CD4-positive, alpha-beta T cell treated with Interleukin-17A for 4 hours (primary cell): ENCODE results near the gene LAIR1.

ENCODE experiments used
- DNase-seq: peaks from one replicate; pipeline ENCODE4 v3.0.0-alpha.2; 2020; ENCODE audit warnings: mixed read lengths

LAIR1 gene

GRCh38 chr19:54312436-54313377 is 52.0 kb downstream of the LAIR1 start, which contains the start of gene LILRA5:
Gene LILRA5, minus strand, starts transcription at chr19:54313166. Its CDS starts 147 bp downstream, at chr19:54313019.
- no peak for DNase-seq

GRCh38 chr19:54312011-54312410 is 52.7 kb downstream of the LAIR1 start:
- no peak for DNase-seq

DNA sequence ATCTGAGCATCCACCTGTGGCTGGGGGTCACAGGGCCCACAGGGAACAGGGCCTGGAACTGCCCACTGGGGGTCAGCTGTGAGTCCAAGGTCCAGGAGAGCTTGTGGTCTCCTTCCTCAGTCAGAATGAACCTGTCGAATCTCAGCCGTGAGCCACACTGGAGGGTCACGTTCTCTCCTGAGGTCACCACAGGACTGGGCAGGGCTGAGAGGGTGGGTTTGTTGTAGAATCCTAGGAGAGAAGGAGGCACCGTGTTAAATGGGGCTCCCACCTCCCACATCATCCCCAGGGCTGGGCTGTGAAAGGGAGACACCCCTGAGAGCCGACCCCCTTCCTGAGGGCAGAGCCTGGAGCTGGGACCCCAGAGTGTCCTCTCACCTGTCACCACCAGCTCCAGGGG is 53.2 kb downstream of the LAIR1 start:
- no peak for DNase-seq

GRCh38 chr19:54310543-54310942 is 54.2 kb downstream of the LAIR1 start:
- DNase-seq: no peak

GRCh38 chr19:54309811-54310210 is 54.9 kb downstream of the LAIR1 start:
- DNase-seq: no peak

DNA sequence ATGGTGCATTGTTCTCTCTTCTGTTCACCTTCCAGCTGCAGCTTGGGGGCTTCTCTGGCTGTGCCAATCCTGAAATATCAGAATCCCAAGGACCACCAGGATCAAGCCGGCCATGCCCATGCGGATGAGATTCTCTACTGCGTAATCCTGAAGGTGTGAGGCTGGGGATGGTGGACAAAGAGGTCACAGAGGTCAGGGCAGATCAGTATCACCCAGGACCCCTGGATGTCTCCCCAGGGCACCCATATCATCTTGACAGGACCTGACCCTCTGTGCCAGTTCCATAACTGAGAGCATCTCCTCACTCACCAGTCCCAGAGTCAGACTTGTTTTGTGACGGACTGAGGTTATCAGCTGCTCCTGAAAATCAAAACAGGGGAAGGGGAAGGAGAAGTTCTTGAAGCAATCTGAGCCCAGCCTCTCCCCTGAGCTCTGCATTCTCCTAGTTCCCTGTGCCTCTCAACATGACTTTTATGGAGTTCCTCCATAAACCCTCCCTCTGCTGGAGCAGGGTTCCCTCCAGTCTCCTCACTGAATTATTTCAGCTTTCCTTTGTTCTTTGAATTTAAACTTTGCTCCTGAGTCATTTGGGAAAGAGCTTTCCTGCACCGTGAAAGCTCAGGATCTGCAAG is 57.2 kb downstream of the LAIR1 start:
- DNase-seq: no peak

DNA sequence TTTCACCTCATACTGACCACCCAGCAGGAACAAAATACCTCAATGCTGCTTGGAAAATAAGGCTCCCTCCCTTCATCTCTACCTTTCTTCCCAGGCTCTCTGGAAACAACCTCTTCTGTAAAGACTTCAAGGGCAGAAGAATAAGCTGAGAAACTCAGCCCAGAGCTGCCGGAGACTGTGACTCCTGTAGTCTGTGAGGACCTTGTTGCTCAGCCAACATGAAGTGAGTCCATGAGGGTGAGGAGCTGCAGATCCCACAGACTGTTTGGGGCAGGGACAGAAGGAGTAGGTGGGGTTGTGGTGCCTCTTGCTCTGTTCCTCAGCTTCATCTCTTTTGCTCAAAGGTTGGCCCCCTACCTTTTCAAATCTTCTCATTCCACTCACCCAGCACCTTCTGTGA is 59.6 kb downstream of the LAIR1 start:
- no peak for DNase-seq

DNA sequence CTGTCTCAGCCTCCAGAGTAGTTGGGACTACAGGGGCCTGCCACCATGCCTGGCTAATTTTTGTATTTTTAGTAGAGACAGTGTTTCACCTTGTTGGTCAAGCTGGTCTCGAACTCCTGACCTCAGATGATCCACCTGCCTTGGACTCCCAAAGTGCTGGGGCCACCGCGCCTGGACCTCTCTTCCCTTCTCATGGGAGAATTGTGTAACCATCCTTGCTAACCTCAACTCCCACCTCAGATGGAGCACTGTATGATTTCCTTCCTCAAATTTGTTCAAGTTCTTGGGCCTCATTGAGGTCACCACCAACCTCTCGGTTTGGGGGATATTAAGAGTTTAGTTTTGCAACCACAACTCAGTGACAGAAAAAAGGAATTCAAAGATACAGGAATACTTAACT is 62.5 kb downstream of the LAIR1 start:
- no peak for DNase-seq
